Keratinocyte (primary cell): ENCODE measurements around the gene MED4. TPM values are rescaled to one million over a fixed set of nuclear protein-coding genes. Genes with fewer than 3 reads are reported as not detected.
"Not testable (repeated sequence)": the region's sequence is repeated elsewhere in the genome, so short reads cannot be mapped to it uniquely, and the experiment has no call there.

ENCODE experiments used
- DNase-seq: peaks from one replicate; pipeline ENCODE4 v3.0.0-alpha.2; 2011; ENCODE audit warnings: low read depth, missing footprints, low spot score
- FAIRE-seq: peaks from 2 replicates; lab custom pipeline; 2011; peaks lifted over from hg19 to GRCh38; lab: Jason Lieb, UNC
- H2AFZ ChIP-seq: 2 replicates; pipeline ENCODE4 v1.6.0; 2012; ENCODE audit warnings: low read length, control low read depth, inconsistent platforms; ENCODE audit not compliant: control insufficient read depth
- H3K27ac ChIP-seq: 2 replicates; pipeline ENCODE4 v1.5.1; 2011; ENCODE audit warnings: low read length; ENCODE audit not compliant: control insufficient read depth, insufficient read depth
- H3K27me3 ChIP-seq: 3 replicates; pipeline ENCODE4 v1.6.0; 2011; ENCODE audit warnings: low read length; ENCODE audit not compliant: control insufficient read depth, insufficient read depth; ENCODE audit errors: extremely low read depth
- H3K36me3 ChIP-seq, 2 experiments: 2 replicates in 1 of 2; 3 replicates in 1 of 2; pipeline ENCODE4 v1.5.1; 2011; ENCODE audit warnings: low read length in 2 of 2, mild to moderate bottlenecking in 1 of 2; ENCODE audit not compliant: control insufficient read depth in 2 of 2, insufficient read depth in 2 of 2; ENCODE audit errors: extremely low read depth in 1 of 2
- H3K4me1 ChIP-seq: 3 replicates; pipeline ENCODE4 v1.5.1; 2011; ENCODE audit warnings: low read length; ENCODE audit not compliant: control insufficient read depth, insufficient read depth; ENCODE audit errors: extremely low read depth
- H3K4me2 ChIP-seq: 3 replicates; pipeline ENCODE4 v1.6.0; 2011; ENCODE audit warnings: low read depth, low read length; ENCODE audit not compliant: control insufficient read depth, insufficient read depth; ENCODE audit errors: extremely low read depth
- H3K4me3 ChIP-seq, 3 experiments: fragments of 200-600 bp in 1 of 3; sonication (generic) in 1 of 3; 2 replicates in 2 of 3; 3 replicates in 1 of 3; pipeline ENCODE4 v1.5.1; 2011 to 2016; ENCODE audit warnings: low read length in 3 of 3, mild to moderate bottlenecking in 3 of 3, control low read depth in 2 of 3, inconsistent platforms in 1 of 3, low read depth in 1 of 3, mixed read lengths in 1 of 3, mixed run types in 1 of 3, moderate library complexity in 1 of 3; ENCODE audit not compliant: control insufficient read depth in 2 of 3, insufficient read depth in 2 of 3; ENCODE audit errors: extremely low read depth in 1 of 3
- H3K79me2 ChIP-seq: 2 replicates; pipeline ENCODE4 v1.6.0; 2012; ENCODE audit warnings: low read length; ENCODE audit not compliant: control insufficient read depth, insufficient read depth
- H3K9ac ChIP-seq: 3 replicates; pipeline ENCODE4 v1.6.0; 2011; ENCODE audit warnings: low read length; ENCODE audit not compliant: control insufficient read depth, insufficient read depth; ENCODE audit errors: extremely low read depth
- H3K9me1 ChIP-seq: 3 replicates; pipeline ENCODE4 v1.6.0; 2011; ENCODE audit warnings: low read length; ENCODE audit not compliant: control insufficient read depth, insufficient read depth; ENCODE audit errors: extremely low read depth
- H3K9me3 ChIP-seq: 2 replicates; pipeline ENCODE4 v1.5.1; 2012; ENCODE audit warnings: low read depth, low read length; ENCODE audit not compliant: control insufficient read depth
- H4K20me1 ChIP-seq: 3 replicates; pipeline ENCODE4 v1.6.0; 2011; ENCODE audit warnings: low read length; ENCODE audit not compliant: control insufficient read depth, insufficient read depth; ENCODE audit errors: extremely low read depth
- EZH2 ChIP-seq: IDR thresholded peaks from one replicate; pipeline ENCODE4 v1.6.1; 2012; ENCODE audit warnings: inconsistent platforms, mild to moderate bottlenecking, low read length, moderate library complexity
- dilution Hi-C: fragments of 300-500 bp; cut with MboI; formaldehyde crosslinking; loops from one replicate; pipeline ENCODE4 v1.7.0; 2020; ENCODE audit warnings: low sequenced_read_pairs; ENCODE audit not compliant: extremely low pct_ligation_motif_present
- polyA plus RNA-seq, 5 experiments: library from polyadenylated mRNA; depleted of rRNA in 3 of 5; stranded (reverse) in 3 of 5; stranded (forward) in 1 of 5; unstranded in 1 of 5; fragments of >200 nt; gene quantifications; 1 replicate in 1 of 5; 2 replicates in 3 of 5; 3 replicates in 1 of 5; pipeline versions ENCODE4 v1.2.1 to v1.2.3, GENCODE V29; 2011 to 2012; ENCODE audit warnings: missing spikeins in 2 of 5, low read depth in 1 of 5, low replicate concordance in 1 of 5
- TF ChIP-seq, protein P1 (sequence below), 3 experiments: IDR thresholded peaks in 1 of 3; conservative IDR thresholded peaks in 1 of 3; optimal IDR thresholded peaks in 1 of 3; 2 replicates in 2 of 3; 3 replicates in 1 of 3; pipeline versions ENCODE3 to v1.5.1; 2011; ENCODE audit warnings: low read length in 3 of 3, mild to moderate bottlenecking in 3 of 3, moderate library complexity in 2 of 3, control low read depth in 1 of 3, inconsistent platforms in 1 of 3; ENCODE audit not compliant: insufficient read depth in 2 of 3; ENCODE audit errors: extremely low read depth in 1 of 3

The MED4 gene
- polyA plus RNA-seq, 1 donor (not counting 4 experiments of a cell fraction or from before 2014, with no cell fraction given): 62.4 TPM

DNA sequence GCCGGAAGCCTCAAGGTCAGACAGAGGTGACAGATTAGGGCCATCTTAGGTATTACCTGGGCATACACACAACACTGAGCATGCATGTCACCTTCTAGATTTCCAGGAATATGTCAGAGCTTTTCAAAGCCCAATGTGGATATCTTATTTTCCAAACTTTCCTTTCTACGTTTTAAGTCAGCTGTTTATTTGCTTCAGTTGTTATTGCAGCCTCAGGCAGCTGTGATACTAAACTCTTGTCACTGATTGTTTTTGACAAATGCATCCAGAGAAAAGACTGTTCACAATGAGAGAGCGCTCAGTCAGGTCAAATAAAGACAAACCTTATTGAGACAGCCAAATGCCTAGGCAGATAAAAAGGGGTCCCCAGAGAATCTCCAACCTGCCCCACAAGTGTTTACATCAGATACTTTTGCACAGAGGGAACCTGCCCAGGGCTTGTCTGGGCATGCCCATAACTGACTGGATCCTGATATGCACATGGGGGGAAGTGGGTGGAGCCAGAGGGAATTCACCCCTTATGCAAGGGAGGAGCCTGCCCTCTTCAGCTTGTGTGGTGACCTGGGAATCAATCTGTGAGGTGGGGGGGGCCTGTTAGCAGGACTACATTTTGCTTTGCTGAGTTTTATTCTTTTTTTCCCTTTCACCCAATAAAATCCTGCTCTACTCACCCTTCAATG lies 28.5 kb downstream of the MED4 start:
- H3K36me3 ChIP-seq: peaks cover 6 to 9% of the 10 kb centered on the region in 2 experiments

DNA sequence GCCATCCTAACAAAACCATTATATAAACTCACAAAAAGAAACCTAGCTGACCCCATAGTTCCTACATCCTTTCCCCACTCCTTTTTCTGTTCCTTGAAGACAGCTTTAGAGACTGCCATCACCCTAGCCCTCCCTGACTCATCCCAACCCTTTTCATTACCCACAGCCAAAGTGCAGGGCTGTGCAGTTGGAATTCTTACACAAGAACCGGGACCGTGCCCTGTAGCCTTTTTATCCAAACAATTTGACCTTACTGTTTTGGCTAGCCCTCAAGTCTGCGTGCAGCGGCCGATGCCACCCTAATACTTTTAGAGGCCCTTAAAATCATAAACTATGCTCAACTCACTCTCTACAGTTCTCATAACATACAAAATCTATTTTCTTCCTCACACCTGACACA lies 35.0 kb downstream of the MED4 start:
- H3K4me3 ChIP-seq, H3K9ac ChIP-seq, DNase-seq, H3K79me2 ChIP-seq, H3K4me1 ChIP-seq, H2AFZ ChIP-seq, H4K20me1 ChIP-seq, dilution Hi-C loops, H3K9me1 ChIP-seq, H3K27ac ChIP-seq, H3K27me3 ChIP-seq, H3K4me2 ChIP-seq, H3K9me3 ChIP-seq, FAIRE-seq, H3K36me3 ChIP-seq: not testable (repeated sequence)

More for the DNA sequence above, 28.5 kb downstream of the MED4 start:
- Histone ChIP-seq H3K4me3 (no peak overlapping the region), H3K9me1 (no peaks in the 10 kb centered on the region), H3K27me3 (no peaks in the 10 kb centered on the region), H3K27ac (no peak overlapping the region), H2AFZ (no peak overlapping the region), H3K79me2 (no peaks in the 10 kb centered on the region), H3K4me2 (no peak overlapping the region), H4K20me1 (no peaks in the 10 kb centered on the region), H3K4me1 (peaks cover 8% of the 10 kb centered on the region), H3K9ac (no peak overlapping the region), H3K9me3 (peaks cover 9% of the 10 kb centered on the region)
- TF ChIP-seq, protein P1, sequence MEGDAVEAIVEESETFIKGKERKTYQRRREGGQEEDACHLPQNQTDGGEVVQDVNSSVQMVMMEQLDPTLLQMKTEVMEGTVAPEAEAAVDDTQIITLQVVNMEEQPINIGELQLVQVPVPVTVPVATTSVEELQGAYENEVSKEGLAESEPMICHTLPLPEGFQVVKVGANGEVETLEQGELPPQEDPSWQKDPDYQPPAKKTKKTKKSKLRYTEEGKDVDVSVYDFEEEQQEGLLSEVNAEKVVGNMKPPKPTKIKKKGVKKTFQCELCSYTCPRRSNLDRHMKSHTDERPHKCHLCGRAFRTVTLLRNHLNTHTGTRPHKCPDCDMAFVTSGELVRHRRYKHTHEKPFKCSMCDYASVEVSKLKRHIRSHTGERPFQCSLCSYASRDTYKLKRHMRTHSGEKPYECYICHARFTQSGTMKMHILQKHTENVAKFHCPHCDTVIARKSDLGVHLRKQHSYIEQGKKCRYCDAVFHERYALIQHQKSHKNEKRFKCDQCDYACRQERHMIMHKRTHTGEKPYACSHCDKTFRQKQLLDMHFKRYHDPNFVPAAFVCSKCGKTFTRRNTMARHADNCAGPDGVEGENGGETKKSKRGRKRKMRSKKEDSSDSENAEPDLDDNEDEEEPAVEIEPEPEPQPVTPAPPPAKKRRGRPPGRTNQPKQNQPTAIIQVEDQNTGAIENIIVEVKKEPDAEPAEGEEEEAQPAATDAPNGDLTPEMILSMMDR (optimal IDR thresholded peaks at IDR 0.05 in 1 of 3, IDR thresholded peaks at IDR 0.05 in 1 of 3, conservative IDR thresholded peaks at IDR 0.05 in 1 of 3; ENCODE audit: extremely low read depth in 1 of 3, insufficient read depth in 2 of 3, low read length in 3 of 3): peak in 1 of 3 experiments; percentile 1
- TF ChIP-seq EZH2: no peak
- dilution Hi-C loops: no loop called here
- peak; percentile 52 for FAIRE-seq
- peak; percentile 17 for DNase-seq

DNA sequence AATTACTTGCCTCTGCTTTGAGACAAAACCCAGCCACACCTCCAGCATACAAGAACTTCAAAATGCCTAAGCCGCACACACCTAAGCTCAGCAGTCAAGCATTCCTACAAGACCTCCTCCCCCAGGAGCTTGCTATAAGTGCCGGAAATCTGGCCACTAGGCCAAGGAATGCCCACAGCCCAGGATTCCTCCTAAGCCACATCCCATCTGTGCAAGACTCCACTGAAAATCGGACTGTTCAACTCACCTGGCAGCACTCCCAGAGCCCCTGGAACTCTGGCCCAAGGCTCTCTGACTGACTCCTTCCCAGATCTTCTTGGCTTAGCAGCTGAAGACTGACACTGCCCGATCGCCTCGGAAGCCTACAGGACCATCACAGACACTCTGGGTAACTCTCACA lies 36.4 kb downstream of the MED4 start:
- DNase-seq, H3K27ac ChIP-seq, H3K9me1 ChIP-seq, H3K79me2 ChIP-seq, H3K9me3 ChIP-seq, H3K4me3 ChIP-seq, H3K27me3 ChIP-seq, H3K9ac ChIP-seq, H3K4me1 ChIP-seq, H2AFZ ChIP-seq, FAIRE-seq, H3K4me2 ChIP-seq, dilution Hi-C loops, H3K36me3 ChIP-seq, H4K20me1 ChIP-seq: not testable (repeated sequence)
